ENCODE data around the gene HYKK. TPM values are rescaled to one million over a fixed set of nuclear protein-coding genes. Genes with fewer than 3 reads are reported as not detected.
A peak's percentile ranks its signal among the peaks of the same experiment; 100 is the strongest.

The HYKK gene
- total RNA-seq, 1 experiment from 2014 or later = 3.1 TPM

GRCh38 chr15:78508272-78508671 lies 895 bp downstream of the HYKK start:
- DNase-seq (ENCODE audit: low spot score) (no peak), ATAC-seq (no peak)
- Mint-ChIP-seq H3K4me1 (peaks cover 7% of the 10 kb centered on the region), H3K9me3 (peaks cover 14% of the 10 kb centered on the region), H3K4me3 (peak overlapping the region; percentile 90), H3K27ac (no peak overlapping the region), H3K27me3 (ENCODE audit: low read depth) (peaks cover 30% of the 10 kb centered on the region), H3K36me3 (no peaks in the 10 kb centered on the region)
- POLR2A ChIA-PET = interaction anchor here (1.9 kb wide), 1 partner anchor 57 kb away, joined by 7 read pairs; the partner anchor contains the start of gene CHRNA5
- CTCF ChIA-PET = interaction anchor here (1.0 to 1.3 kb wide), 5 partner anchors 26 to 85 kb away, joined by 3 to 10 read pairs (median 3); partner anchors contain the start of gene PSMA4
- TF ChIP-seq CBFB (CRISPR knock-in tag; IDR thresholded peaks at IDR 0.05; ENCODE audit: low read depth) (no peak), ATF2 (CRISPR knock-in tag; IDR thresholded peaks at IDR 0.05; ENCODE audit: borderline replicate concordance, low read depth) (no peak), ETV6 (CRISPR knock-in tag; IDR thresholded peaks at IDR 0.05) (no peak), HMGA2 (CRISPR knock-in tag; IDR thresholded peaks at IDR 0.05) (no peak), ZNF317 (CRISPR knock-in tag; IDR thresholded peaks at IDR 0.05; ENCODE audit: borderline replicate concordance, low read depth) (no peak), AFF4 (CRISPR knock-in tag; IDR thresholded peaks at IDR 0.05; ENCODE audit: borderline replicate concordance) (no peak), TCF7 (CRISPR knock-in tag; IDR thresholded peaks at IDR 0.05; ENCODE audit: low read depth) (no peak), ZNF138 (CRISPR knock-in tag; conservative IDR thresholded peaks at IDR 0.05) (no peak), E2F1 (CRISPR knock-in tag; IDR thresholded peaks at IDR 0.05) (no peak), ZNF671 (CRISPR knock-in tag; IDR thresholded peaks at IDR 0.05) (no peak), AR (CRISPR knock-in tag; IDR thresholded peaks at IDR 0.05) (no peak), E2F5 (CRISPR knock-in tag; IDR thresholded peaks at IDR 0.05) (no peak), NR2C2 (CRISPR knock-in tag; IDR thresholded peaks at IDR 0.05) (no peak), HMGXB4 (CRISPR knock-in tag; IDR thresholded peaks at IDR 0.05) (no peak), GTF2I (CRISPR knock-in tag; conservative IDR thresholded peaks at IDR 0.05) (no peak), ARID4B (CRISPR knock-in tag; IDR thresholded peaks at IDR 0.05; ENCODE audit: borderline replicate concordance) (no peak), PREB (CRISPR knock-in tag; IDR thresholded peaks at IDR 0.05; ENCODE audit: borderline replicate concordance) (no peak), ZBTB21 (CRISPR knock-in tag; IDR thresholded peaks at IDR 0.05; ENCODE audit: borderline replicate concordance) (no peak)

Measured in WTC11 (cell line).